ENCODE results near the gene KIAA1191. TPM values are rescaled to one million over a fixed set of nuclear protein-coding genes. Genes with fewer than 3 reads are reported as not detected.

KIAA1191 gene
- total RNA-seq, 2 experiments from 2014 or later = 64.8 TPM

DNA sequence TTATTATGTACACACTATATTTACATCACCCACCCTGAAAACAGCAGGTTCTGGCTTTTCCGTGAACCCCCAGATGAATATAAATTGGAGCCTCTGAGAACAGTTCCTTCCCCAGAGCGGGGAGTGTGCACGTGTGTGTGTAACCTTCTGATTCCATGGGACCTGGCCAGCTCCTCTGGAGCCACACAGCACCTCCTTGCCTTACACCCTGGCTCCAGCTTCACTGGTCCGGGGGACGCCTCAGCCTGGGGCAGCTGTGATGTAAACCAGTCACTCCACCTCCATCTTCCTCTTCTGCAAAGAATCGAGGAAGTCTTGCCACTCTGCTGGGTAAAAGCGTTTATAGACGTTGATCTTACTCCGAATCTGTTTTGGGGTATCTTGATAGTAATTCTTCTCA is 22.4 kb upstream of the KIAA1191 start:
- Mint-ChIP-seq H3K4me3 (no peak overlapping the region), H3K27ac (no peak overlapping the region), H3K36me3 (ENCODE audit: low read depth) (peaks cover 79% of the 10 kb centered on the region), H3K27me3 (no peaks in the 10 kb centered on the region), H3K9me3 (no peaks in the 10 kb centered on the region), H3K4me1 (ENCODE audit: low read depth) (peaks cover 33% of the 10 kb centered on the region)
- intact Hi-C loops (cut with DNase I, micrococcal nuclease) = loop anchor here (10.0 kb wide), 2 partner anchors 151 to 971 kb away; partner anchors contain the start of genes LMAN2 (in 1 of the 2), RGS14 (in 1 of the 2) and RNF44 (in 1 of the 2)
- Histone ChIP-seq H3K27me3 (ENCODE audit: control insufficient read depth in 1 of 2, insufficient read depth in 2 of 2, low read length in 2 of 2) (no peaks in the 10 kb centered on the region), H3K36me3 (ENCODE audit: insufficient read depth, low read length) (peaks cover 61% of the 10 kb centered on the region), H3K9me3 (ENCODE audit: control insufficient read depth in 1 of 2, insufficient read depth in 1 of 2, low read length in 2 of 2) (no peaks in the 10 kb centered on the region), H3K4me1 (ENCODE audit: insufficient read depth, low read length) (peaks cover 19% of the 10 kb centered on the region), H3K27ac (ENCODE audit: low read depth in 1 of 2, low read length in 2 of 2) (no peak overlapping the region), H3K4me3 (ENCODE audit: low read length) (no peak overlapping the region)
- TF ChIP-seq, protein P1, sequence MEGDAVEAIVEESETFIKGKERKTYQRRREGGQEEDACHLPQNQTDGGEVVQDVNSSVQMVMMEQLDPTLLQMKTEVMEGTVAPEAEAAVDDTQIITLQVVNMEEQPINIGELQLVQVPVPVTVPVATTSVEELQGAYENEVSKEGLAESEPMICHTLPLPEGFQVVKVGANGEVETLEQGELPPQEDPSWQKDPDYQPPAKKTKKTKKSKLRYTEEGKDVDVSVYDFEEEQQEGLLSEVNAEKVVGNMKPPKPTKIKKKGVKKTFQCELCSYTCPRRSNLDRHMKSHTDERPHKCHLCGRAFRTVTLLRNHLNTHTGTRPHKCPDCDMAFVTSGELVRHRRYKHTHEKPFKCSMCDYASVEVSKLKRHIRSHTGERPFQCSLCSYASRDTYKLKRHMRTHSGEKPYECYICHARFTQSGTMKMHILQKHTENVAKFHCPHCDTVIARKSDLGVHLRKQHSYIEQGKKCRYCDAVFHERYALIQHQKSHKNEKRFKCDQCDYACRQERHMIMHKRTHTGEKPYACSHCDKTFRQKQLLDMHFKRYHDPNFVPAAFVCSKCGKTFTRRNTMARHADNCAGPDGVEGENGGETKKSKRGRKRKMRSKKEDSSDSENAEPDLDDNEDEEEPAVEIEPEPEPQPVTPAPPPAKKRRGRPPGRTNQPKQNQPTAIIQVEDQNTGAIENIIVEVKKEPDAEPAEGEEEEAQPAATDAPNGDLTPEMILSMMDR (IDR thresholded peaks at IDR 0.05) = no peak
- ChIA-PET POLR2A (no interaction called here), CTCF (no interaction called here)
- ATAC-seq (ENCODE audit: poor library complexity) = no peak
- DNase-seq = no peak

DNA sequence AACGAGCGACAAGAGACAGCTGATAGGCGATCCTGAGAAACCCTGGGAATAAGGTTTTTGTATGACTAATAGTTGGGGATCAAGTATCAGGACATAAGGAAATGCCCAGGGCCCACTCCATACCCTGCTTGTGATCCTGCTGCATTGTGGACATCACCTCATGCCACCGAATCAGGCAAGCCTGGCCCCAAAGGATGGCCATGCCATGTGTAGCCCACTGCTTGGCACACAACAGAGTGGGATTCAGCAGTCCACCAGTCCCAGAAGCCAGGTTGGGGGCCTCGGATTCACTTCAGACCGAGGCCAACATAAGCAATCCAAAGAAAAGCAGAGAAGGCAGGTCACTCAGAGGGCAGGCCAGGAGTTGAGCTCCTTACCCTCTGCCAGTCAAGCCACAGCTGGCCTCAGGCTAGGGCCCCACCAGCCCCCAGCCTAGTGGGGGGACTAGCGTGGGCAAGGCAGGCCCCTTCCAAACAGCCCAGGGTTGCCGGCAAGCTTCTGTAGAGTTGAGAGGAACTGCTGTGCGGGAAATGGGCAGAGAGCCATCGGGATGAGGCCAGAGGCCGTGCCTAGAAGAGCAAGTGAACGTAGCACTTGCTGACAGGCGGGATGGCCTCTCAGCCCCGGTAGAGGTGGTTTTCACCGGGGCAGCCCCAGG is 21.8 kb upstream of the KIAA1191 start:
- H3K36me3 ChIP-seq (ENCODE audit: insufficient read depth, low read length) = peaks cover 61% of the 10 kb centered on the region

DNA sequence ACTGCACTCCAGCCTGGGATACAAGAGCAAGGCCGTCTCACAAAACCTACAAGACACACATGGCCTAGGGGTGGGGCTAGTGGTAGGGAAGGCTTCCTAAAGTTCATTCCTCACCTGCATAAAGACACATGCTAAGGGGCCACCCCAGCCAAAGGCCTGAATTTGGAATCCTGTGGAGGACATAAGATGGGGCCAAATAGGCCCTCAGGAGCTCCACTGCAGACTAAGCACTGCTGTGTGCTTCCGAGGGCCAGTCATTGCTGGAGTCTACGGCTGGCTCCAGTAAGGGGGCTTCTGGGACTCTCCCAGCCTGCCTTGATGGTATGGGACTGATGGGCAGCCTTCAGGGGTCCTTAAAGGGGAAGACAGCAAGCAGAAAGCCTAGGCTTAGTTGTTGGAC is 21.2 kb upstream of the KIAA1191 start:
- Mint-ChIP-seq H3K4me1 (ENCODE audit: low read depth) (peaks cover 23% of the 10 kb centered on the region), H3K9me3 (no peaks in the 10 kb centered on the region), H3K4me3 (no peak overlapping the region), H3K36me3 (ENCODE audit: low read depth) (peaks cover 71% of the 10 kb centered on the region), H3K27ac (no peak overlapping the region), H3K27me3 (no peaks in the 10 kb centered on the region)
- peaks cover 13% of the 10 kb centered on the region for H3K4me1 ChIP-seq (ENCODE audit: insufficient read depth, low read length)
- no peak for DNase-seq
- POLR2A ChIA-PET = no interaction called here
- intact Hi-C loops (cut with DNase I, micrococcal nuclease) = loop anchor here (10.0 kb wide), 2 partner anchors 152 to 972 kb away; partner anchors contain the start of genes LMAN2 (in 1 of the 2), RGS14 (in 1 of the 2) and RNF44 (in 1 of the 2)
- TF ChIP-seq, protein P1 (IDR thresholded peaks at IDR 0.05) = no peak
- no peaks in the 10 kb centered on the region for H3K27me3 ChIP-seq (ENCODE audit: control insufficient read depth in 1 of 2, insufficient read depth in 2 of 2, low read length in 2 of 2)
- H3K27ac ChIP-seq (ENCODE audit: low read depth in 1 of 2, low read length in 2 of 2) = no peak overlapping the region
- H3K36me3 ChIP-seq (ENCODE audit: insufficient read depth, low read length) = peaks cover 61% of the 10 kb centered on the region
- CTCF ChIA-PET = no interaction called here
- H3K9me3 ChIP-seq (ENCODE audit: control insufficient read depth in 1 of 2, insufficient read depth in 1 of 2, low read length in 2 of 2) = no peaks in the 10 kb centered on the region
- ATAC-seq (ENCODE audit: poor library complexity) = no peak
- H3K4me3 ChIP-seq (ENCODE audit: low read length) = no peak overlapping the region

More for the DNA sequence above, 21.8 kb upstream of the KIAA1191 start:
- DNase-seq (no peak), ATAC-seq (ENCODE audit: poor library complexity) (no peak)
- Histone ChIP-seq H3K27ac (ENCODE audit: low read depth in 1 of 2, low read length in 2 of 2) (no peak overlapping the region), H3K9me3 (ENCODE audit: control insufficient read depth in 1 of 2, insufficient read depth in 1 of 2, low read length in 2 of 2) (no peaks in the 10 kb centered on the region), H3K27me3 (ENCODE audit: control insufficient read depth in 1 of 2, insufficient read depth in 2 of 2, low read length in 2 of 2) (no peaks in the 10 kb centered on the region), H3K4me1 (ENCODE audit: insufficient read depth, low read length) (peaks cover 19% of the 10 kb centered on the region), H3K4me3 (ENCODE audit: low read length) (no peak overlapping the region)
- Mint-ChIP-seq H3K27ac (no peak overlapping the region), H3K9me3 (no peaks in the 10 kb centered on the region), H3K4me1 (ENCODE audit: low read depth) (peaks cover 29% of the 10 kb centered on the region), H3K36me3 (ENCODE audit: low read depth) (peaks cover 73% of the 10 kb centered on the region), H3K4me3 (no peak overlapping the region), H3K27me3 (no peaks in the 10 kb centered on the region)
- intact Hi-C loops (cut with DNase I, micrococcal nuclease) = loop anchor here (10.0 kb wide), 2 partner anchors 151 to 971 kb away; partner anchors contain the start of genes LMAN2 (in 1 of the 2), RGS14 (in 1 of the 2) and RNF44 (in 1 of the 2)
- ChIA-PET POLR2A (no interaction called here), CTCF (no interaction called here)
- TF ChIP-seq, protein P1 (IDR thresholded peaks at IDR 0.05) = no peak

Measured in CD4-positive, alpha-beta T cell (primary cell).